ENCODE data around the gene TNNT2.

Gene TNNT2

DNA sequence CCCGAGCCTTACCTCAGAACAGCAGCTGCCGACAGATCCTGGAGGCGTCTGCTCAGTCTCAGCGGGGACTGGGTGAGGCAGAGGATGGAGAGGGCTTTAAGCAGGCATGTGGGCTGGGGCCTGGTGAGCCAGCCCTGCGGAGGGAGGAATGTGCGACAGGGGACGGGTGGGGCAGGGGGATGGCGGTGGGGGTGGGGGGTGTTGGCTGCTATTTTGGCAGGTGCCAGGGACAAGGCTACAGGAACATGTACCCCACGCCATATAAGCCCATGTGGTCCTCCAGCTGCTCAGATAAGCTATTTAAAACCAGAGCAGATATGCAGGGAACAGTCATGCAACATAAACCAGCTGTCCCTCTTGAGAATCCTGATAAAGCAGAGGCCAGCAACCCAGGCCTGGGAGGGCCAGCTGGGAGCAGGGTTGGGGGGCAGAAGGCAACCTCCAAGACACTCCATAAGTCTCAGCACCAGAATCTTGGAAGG lies at the start of gene TNNT2:
TNNT2 (minus strand) TSS at position 70 of the 482 bp plus-strand sequence. CDS start 4,426 bp downstream, outside the sequence.
- POLR2A ChIA-PET, result no interaction called here
- DNase-seq (ENCODE audit: extremely low spot score), result no peak

GRCh38 chr1:201426479-201427310 lies 49.2 kb upstream of the TNNT2 start:
- POLR2A ChIA-PET, result interaction anchor here (1.1 kb wide), 1 partner anchor 9 kb away, joined by 3 read pairs; no protein-coding TSS in a partner anchor
- CTCF ChIA-PET, result interaction anchor here (2.0 kb wide), 1 partner anchor 9 kb away, joined by 9 read pairs; no protein-coding TSS in a partner anchor
- no peak for DNase-seq (ENCODE audit: extremely low spot score)
- no peak for TF ChIP-seq CTBP1 (IDR thresholded peaks at IDR 0.05; ENCODE audit: borderline replicate concordance)
- no peak for TF ChIP-seq FOXA1 (IDR thresholded peaks at IDR 0.05)
- no peak for TF ChIP-seq HDGF (IDR thresholded peaks at IDR 0.05; ENCODE audit: borderline replicate concordance)
- TF ChIP-seq ELF4 (IDR thresholded peaks at IDR 0.05), result no peak
- TF ChIP-seq ZNF384 (IDR thresholded peaks at IDR 0.05), result no peak
- no peak for TF ChIP-seq LEF1 (IDR thresholded peaks at IDR 0.05; ENCODE audit: borderline replicate concordance)
- no peak for TF ChIP-seq FOXM1 (IDR thresholded peaks at IDR 0.05; ENCODE audit: borderline replicate concordance)
- no peak for TF ChIP-seq BHLHE40 (IDR thresholded peaks at IDR 0.05; ENCODE audit: borderline replicate concordance)
- no peak for TF ChIP-seq SP1 (IDR thresholded peaks at IDR 0.05)
- no peak for TF ChIP-seq TARDBP (IDR thresholded peaks at IDR 0.05)
- TF ChIP-seq NFRKB (IDR thresholded peaks at IDR 0.05), result no peak
- TF ChIP-seq, protein P1, sequence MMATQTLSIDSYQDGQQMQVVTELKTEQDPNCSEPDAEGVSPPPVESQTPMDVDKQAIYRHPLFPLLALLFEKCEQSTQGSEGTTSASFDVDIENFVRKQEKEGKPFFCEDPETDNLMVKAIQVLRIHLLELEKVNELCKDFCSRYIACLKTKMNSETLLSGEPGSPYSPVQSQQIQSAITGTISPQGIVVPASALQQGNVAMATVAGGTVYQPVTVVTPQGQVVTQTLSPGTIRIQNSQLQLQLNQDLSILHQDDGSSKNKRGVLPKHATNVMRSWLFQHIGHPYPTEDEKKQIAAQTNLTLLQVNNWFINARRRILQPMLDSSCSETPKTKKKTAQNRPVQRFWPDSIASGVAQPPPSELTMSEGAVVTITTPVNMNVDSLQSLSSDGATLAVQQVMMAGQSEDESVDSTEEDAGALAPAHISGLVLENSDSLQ (IDR thresholded peaks at IDR 0.05), result no peak
- TF ChIP-seq SUZ12 (IDR thresholded peaks at IDR 0.05), result no peak
- no peak for TF ChIP-seq FOXK2 (IDR thresholded peaks at IDR 0.05)
- TF ChIP-seq L3MBTL2 (conservative IDR thresholded peaks at IDR 0.05), result no peak
- no peak for TF ChIP-seq ARNT (IDR thresholded peaks at IDR 0.05)

More for the DNA sequence above, at the start of gene TNNT2:
- CTCF ChIA-PET, result interaction anchor here (1.2 kb wide), 1 partner anchor 9 kb away, joined by 3 read pairs; no protein-coding TSS in a partner anchor
- TF ChIP-seq L3MBTL2 (conservative IDR thresholded peaks at IDR 0.05) (no peak), ELF4 (IDR thresholded peaks at IDR 0.05) (no peak), SUZ12 (IDR thresholded peaks at IDR 0.05) (no peak), FOXM1 (IDR thresholded peaks at IDR 0.05; ENCODE audit: borderline replicate concordance) (no peak), ZNF384 (IDR thresholded peaks at IDR 0.05) (no peak), NFRKB (IDR thresholded peaks at IDR 0.05) (no peak), TARDBP (IDR thresholded peaks at IDR 0.05) (no peak), CTBP1 (IDR thresholded peaks at IDR 0.05; ENCODE audit: borderline replicate concordance) (no peak), ARNT (IDR thresholded peaks at IDR 0.05) (no peak), FOXK2 (IDR thresholded peaks at IDR 0.05) (no peak), SP1 (IDR thresholded peaks at IDR 0.05) (no peak), HDGF (IDR thresholded peaks at IDR 0.05; ENCODE audit: borderline replicate concordance) (no peak), LEF1 (IDR thresholded peaks at IDR 0.05; ENCODE audit: borderline replicate concordance) (no peak), FOXA1 (IDR thresholded peaks at IDR 0.05) (no peak), BHLHE40 (IDR thresholded peaks at IDR 0.05; ENCODE audit: borderline replicate concordance) (no peak)
- TF ChIP-seq, protein P1 (IDR thresholded peaks at IDR 0.05), result no peak

DNA sequence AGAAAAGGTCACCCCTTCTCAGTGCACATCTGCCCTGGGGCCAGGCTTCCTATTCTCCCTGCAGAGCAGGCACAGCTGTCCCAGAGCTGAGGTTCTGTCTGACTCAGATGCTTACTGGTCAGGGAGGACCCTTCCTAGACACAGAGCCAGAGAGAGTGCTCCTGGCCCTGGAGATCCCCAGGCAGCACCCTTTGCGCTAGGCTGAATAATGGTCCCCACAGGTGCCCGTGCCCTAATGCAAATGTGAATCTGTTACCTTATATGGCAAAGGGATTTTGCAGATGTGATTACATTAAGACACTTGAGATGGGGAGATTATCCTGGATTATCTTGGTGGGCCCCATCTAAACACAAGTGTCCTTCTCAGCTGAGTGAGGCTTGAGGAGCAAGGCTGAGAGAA lies 46.7 kb upstream of the TNNT2 start:
- ChIA-PET POLR2A (no interaction called here), CTCF (no interaction called here)
- no peak for TF ChIP-seq BHLHE40 (IDR thresholded peaks at IDR 0.05; ENCODE audit: borderline replicate concordance)
- no peak for TF ChIP-seq LEF1 (IDR thresholded peaks at IDR 0.05; ENCODE audit: borderline replicate concordance)
- TF ChIP-seq ZNF384 (IDR thresholded peaks at IDR 0.05), result no peak
- no peak for TF ChIP-seq SUZ12 (IDR thresholded peaks at IDR 0.05)
- TF ChIP-seq HDGF (IDR thresholded peaks at IDR 0.05; ENCODE audit: borderline replicate concordance), result no peak
- TF ChIP-seq ELF4 (IDR thresholded peaks at IDR 0.05), result no peak
- DNase-seq (ENCODE audit: extremely low spot score), result no peak

DNA sequence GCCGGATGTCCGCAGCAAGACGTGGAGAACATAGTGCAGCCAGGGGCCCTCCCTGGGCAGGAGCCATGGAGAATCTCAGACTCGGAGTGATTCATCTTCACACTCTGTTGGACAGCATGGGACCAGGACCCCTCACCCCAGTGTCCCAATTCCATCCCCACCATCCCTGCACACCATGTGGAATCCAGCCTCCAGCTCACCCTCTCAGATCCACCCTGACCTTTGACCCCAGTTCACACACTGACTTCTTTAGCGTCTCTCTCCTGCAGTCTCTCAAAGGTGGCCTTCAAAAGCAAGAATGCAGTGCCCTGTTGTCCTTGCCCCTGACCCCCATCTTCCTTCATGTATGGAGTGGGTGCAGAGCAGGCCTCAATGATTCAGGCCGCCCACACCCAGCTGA lies 46.2 kb upstream of the TNNT2 start:
- ChIA-PET POLR2A (no interaction called here), CTCF (no interaction called here)
- TF ChIP-seq HDGF (IDR thresholded peaks at IDR 0.05; ENCODE audit: borderline replicate concordance) (no peak), FOXK2 (IDR thresholded peaks at IDR 0.05) (no peak), FOXM1 (IDR thresholded peaks at IDR 0.05; ENCODE audit: borderline replicate concordance) (no peak), TARDBP (IDR thresholded peaks at IDR 0.05) (no peak), ARNT (IDR thresholded peaks at IDR 0.05) (no peak), FOXA1 (IDR thresholded peaks at IDR 0.05) (no peak)
- DNase-seq (ENCODE audit: extremely low spot score), result no peak

GRCh38 chr1:201422436-201423030 lies 45.1 kb upstream of the TNNT2 start:
- POLR2A ChIA-PET, result no interaction called here
- TF ChIP-seq ELF4 (IDR thresholded peaks at IDR 0.05) (no peak), SP1 (IDR thresholded peaks at IDR 0.05) (no peak)
- no peak for DNase-seq (ENCODE audit: extremely low spot score)
- CTCF ChIA-PET, result no interaction called here

GRCh38 chr1:201422026-201422425 lies 44.5 kb upstream of the TNNT2 start:
- no peak for DNase-seq (ENCODE audit: extremely low spot score)
- TF ChIP-seq BHLHE40 (IDR thresholded peaks at IDR 0.05; ENCODE audit: borderline replicate concordance) (no peak), HDGF (IDR thresholded peaks at IDR 0.05; ENCODE audit: borderline replicate concordance) (no peak), CTBP1 (IDR thresholded peaks at IDR 0.05; ENCODE audit: borderline replicate concordance) (no peak), FOXK2 (IDR thresholded peaks at IDR 0.05) (no peak), NFRKB (IDR thresholded peaks at IDR 0.05) (no peak), ELF4 (IDR thresholded peaks at IDR 0.05) (no peak), TARDBP (IDR thresholded peaks at IDR 0.05) (no peak), ARNT (IDR thresholded peaks at IDR 0.05) (no peak), ZNF384 (IDR thresholded peaks at IDR 0.05) (no peak), SUZ12 (IDR thresholded peaks at IDR 0.05) (no peak), L3MBTL2 (conservative IDR thresholded peaks at IDR 0.05) (no peak), FOXM1 (IDR thresholded peaks at IDR 0.05; ENCODE audit: borderline replicate concordance) (no peak)
- TF ChIP-seq, protein P1 (IDR thresholded peaks at IDR 0.05), result no peak
- CTCF ChIA-PET, result no interaction called here
- POLR2A ChIA-PET, result no interaction called here

All from HEK293T (cell line).